Measurements from ENCODE around the gene CCDC14.

The CCDC14 gene

GRCh38 chr3:123884993-123885392, 76.0 kb downstream of the CCDC14 start:
- TF ChIP-seq CTCF (conservative IDR thresholded peaks at IDR 0.05; ENCODE audit: low read depth, low read length): no peak
- H3K4me3 ChIP-seq (ENCODE audit: low read depth, low read length): peak overlapping the region; percentile 65
- no peak for DNase-seq (ENCODE audit: low read depth)

GRCh38 chr3:123884203-123884831, 76.7 kb downstream of the CCDC14 start, which contains the start of gene MYLK:
Gene MYLK (minus strand): TSS chr3:123884332. CDS start chr3:123793841, 90,491 bp downstream.
- H3K4me3 ChIP-seq (ENCODE audit: low read depth, low read length): peak within 1 kb of the TSS; percentile 65
- no peak for TF ChIP-seq CTCF (conservative IDR thresholded peaks at IDR 0.05; ENCODE audit: low read depth, low read length)
- peak; percentile 91 for DNase-seq (ENCODE audit: low read depth)

DNA sequence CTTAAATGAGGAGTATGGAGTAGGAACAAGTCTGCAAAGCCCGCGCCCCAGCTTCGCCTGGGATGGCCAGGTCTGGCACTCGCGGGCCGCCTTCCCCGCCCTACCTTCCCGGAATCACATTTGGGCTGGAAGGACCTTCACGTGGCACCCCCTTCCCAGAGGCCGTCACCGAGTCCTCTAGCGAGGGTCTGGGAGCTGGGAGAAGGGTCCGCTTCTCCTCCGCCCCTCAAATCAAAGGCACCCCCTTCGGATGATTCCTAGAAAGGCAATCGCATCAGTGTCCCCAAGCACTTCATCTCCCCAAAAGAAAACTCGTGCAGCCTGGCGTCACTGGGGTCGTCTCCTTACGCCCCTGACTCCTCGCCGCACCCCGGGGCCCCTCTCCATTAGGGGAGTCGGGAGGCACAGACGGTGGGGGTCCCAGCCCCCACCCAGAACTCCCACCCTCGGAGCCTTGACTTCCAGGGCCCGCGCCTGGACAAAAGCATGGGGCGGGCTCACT, 77.3 kb downstream of the CCDC14 start:
- DNase-seq (ENCODE audit: low read depth): peak; percentile 8
- peak overlapping the region; percentile 65 for H3K4me3 ChIP-seq (ENCODE audit: low read depth, low read length)
- no peak for TF ChIP-seq CTCF (conservative IDR thresholded peaks at IDR 0.05; ENCODE audit: low read depth, low read length)

GRCh38 chr3:123883111-123883510, 77.9 kb downstream of the CCDC14 start:
- no peak for TF ChIP-seq CTCF (conservative IDR thresholded peaks at IDR 0.05; ENCODE audit: low read depth, low read length)
- no peak for DNase-seq (ENCODE audit: low read depth)
- peak overlapping the region; percentile 65 for H3K4me3 ChIP-seq (ENCODE audit: low read depth, low read length)

DNA sequence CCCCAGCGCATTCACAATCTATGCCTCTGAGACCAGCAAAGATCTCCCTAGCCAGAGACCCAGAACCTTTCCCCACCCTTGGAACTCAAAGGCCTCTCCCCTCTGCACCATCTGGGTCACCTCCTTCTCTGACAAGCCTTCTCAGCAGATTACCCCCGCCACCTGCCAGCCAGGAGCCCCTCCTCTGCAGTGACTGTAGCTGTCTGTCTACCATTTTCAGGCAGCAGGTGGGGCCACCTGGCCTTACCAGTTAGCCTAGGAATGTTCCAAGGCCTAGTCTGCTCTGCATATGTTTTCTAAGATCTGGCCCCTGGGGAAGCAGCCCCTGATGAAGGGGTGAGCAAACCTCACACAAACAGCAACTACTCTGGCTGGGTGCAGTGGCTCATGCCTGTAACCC, 79.3 kb downstream of the CCDC14 start:
- no peak overlapping the region for H3K4me3 ChIP-seq (ENCODE audit: low read depth, low read length)
- no peak for DNase-seq (ENCODE audit: low read depth)
- no peak for TF ChIP-seq CTCF (conservative IDR thresholded peaks at IDR 0.05; ENCODE audit: low read depth, low read length)

DNA sequence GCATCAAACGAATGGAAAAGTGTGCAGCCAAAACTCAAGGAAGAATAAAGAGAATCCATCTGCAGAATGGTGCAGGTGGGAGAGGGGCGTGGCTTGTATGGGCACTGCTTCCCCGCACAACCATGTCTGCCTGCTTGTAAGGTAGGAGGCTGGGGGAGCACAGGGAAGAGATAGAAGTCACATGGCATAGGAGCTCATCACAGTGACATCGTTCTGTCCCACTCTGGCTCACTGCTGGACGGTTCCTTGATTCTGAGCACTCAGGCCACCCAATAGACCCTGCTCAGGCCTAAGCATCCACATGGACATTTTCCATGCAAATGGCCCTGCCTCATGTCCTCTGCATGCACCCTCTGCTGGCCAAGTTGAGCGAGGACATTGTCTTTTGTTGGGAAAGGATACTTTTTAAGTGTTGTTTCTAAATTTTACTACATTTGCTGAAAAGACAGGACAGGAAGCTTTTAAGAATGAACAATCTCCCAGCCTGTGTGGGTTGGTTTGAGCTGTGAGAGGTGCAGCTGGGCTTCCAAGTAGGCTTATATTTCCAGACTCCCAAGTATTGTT, 79.9 kb downstream of the CCDC14 start:
- DNase-seq (ENCODE audit: low read depth): peak; percentile 76
- peak; percentile 90 for TF ChIP-seq CTCF (conservative IDR thresholded peaks at IDR 0.05; ENCODE audit: low read depth, low read length)
- no peak overlapping the region for H3K4me3 ChIP-seq (ENCODE audit: low read depth, low read length)

- no peak overlapping the region for H3K4me3 ChIP-seq (ENCODE audit: low read depth, low read length)
- no peak for TF ChIP-seq CTCF (conservative IDR thresholded peaks at IDR 0.05; ENCODE audit: low read depth, low read length)
- DNase-seq (ENCODE audit: low read depth): no peak
These were observed 82.2 kb downstream of the CCDC14 start for GRCh38 chr3:123878807-123879206.

Data from choroid plexus epithelial cell (primary cell).